HepG2 (cell line): ENCODE data around the gene MORC3. TPM values are rescaled to one million over a fixed set of nuclear protein-coding genes. Genes with fewer than 3 reads are reported as not detected.
"Not testable (repeated sequence)": the region's sequence is repeated elsewhere in the genome, so short reads cannot be mapped to it uniquely, and the experiment has no call there.

ENCODE experiments used
- ATAC-seq: fragments of 200-7000 bp; cut with Tn5 transposase; 3 replicates; pipeline ENCODE4 v1.9.1; 2020; ENCODE audit warnings: mild to moderate bottlenecking, moderate library complexity
- BruUV-seq: library from RNA; stranded (reverse); fragments of 400-500 nt; replicated peaks from 2 replicates; lab custom pipeline; 2021; lab: Mats Ljungman, UMichigan
- CTCF ChIA-PET: fragments of 300-600 bp; formaldehyde crosslinking; extraction: SDS; loops from one replicate; lab custom pipeline; 2021; ENCODE audit warnings: low total read pairs, inconsistent platforms, low intra/inter-chr PET ratio; lab: Yijun Ruan, JAX
- POLR2A ChIA-PET: fragments of 350-600 bp; sonication (Branson Sonifier 250); formaldehyde crosslinking; loops from one replicate; lab custom pipeline; 2020; ENCODE audit warnings: antibody characterized with exemption, inconsistent platforms; lab: Yijun Ruan, JAX
- DNase-seq: peaks from one replicate; pipeline ENCODE4 v3.0.0-alpha.2; 2015; ENCODE audit warnings: low spot score
- FAIRE-seq: peaks from 3 replicates; lab custom pipeline; 2011; peaks lifted over from hg19 to GRCh38; lab: Jason Lieb, UNC
- H2AFZ ChIP-seq: one replicate; pipeline ENCODE4 v1.6.1; 2011; ENCODE audit warnings: low read length, inconsistent platforms
- H3K27ac ChIP-seq: fragments of 300-600 bp; 3 replicates; pipeline ENCODE4 v1.8.0; 2011; ENCODE audit warnings: mixed run types, mild to moderate bottlenecking, mixed read lengths, low read length, inconsistent platforms; ENCODE audit not compliant: insufficient read depth; ENCODE audit errors: extremely low read length
- H3K27me3 ChIP-seq, 2 experiments: fragments of 200-600 bp in 1 of 2; 2 replicates in 1 of 2; 3 replicates in 1 of 2; pipeline versions ENCODE4 v1.6.0 to v1.8.0; 2011; ENCODE audit warnings: low read length in 2 of 2, mild to moderate bottlenecking in 2 of 2, moderate library complexity in 2 of 2, inconsistent platforms in 1 of 2; ENCODE audit not compliant: insufficient read depth in 2 of 2, control insufficient read depth in 1 of 2
- H3K36me3 ChIP-seq, 2 experiments: fragments of 200-600 bp in 1 of 2; replicated peaks in 1 of 2; 2 replicates in 1 of 2; 3 replicates in 1 of 2; pipeline versions ENCODE4 v1.5.1 to v1.8.0; 2011; ENCODE audit warnings: low read length in 2 of 2, inconsistent platforms in 1 of 2; ENCODE audit not compliant: insufficient read depth in 2 of 2, control insufficient read depth in 1 of 2
- H3K4me1 ChIP-seq: 2 replicates; pipeline ENCODE4 v1.5.1; 2012; ENCODE audit warnings: low read length, inconsistent platforms; ENCODE audit not compliant: insufficient read depth
- H3K4me2 ChIP-seq: 2 replicates; pipeline ENCODE4 v1.6.0; 2011; ENCODE audit warnings: low read depth, low read length, inconsistent platforms
- H3K4me3 ChIP-seq, 3 experiments: fragments of 200-600 bp in 1 of 3; sonication (generic), shearing (Covaris generic) in 1 of 3; replicated peaks in 1 of 3; 2 replicates each; pipeline ENCODE4 v1.5.1; 2011 to 2016; ENCODE audit warnings: low read length in 3 of 3, inconsistent platforms in 2 of 3, low read depth in 2 of 3, mild to moderate bottlenecking in 2 of 3, control low read depth in 1 of 3, mixed read lengths in 1 of 3; ENCODE audit not compliant: insufficient read depth in 1 of 3
- H3K79me2 ChIP-seq: one replicate; pipeline ENCODE4 v1.6.1; 2011; ENCODE audit warnings: low read length, inconsistent platforms; ENCODE audit not compliant: insufficient read depth
- H3K9ac ChIP-seq: 2 replicates; pipeline ENCODE4 v1.6.0; 2011; ENCODE audit warnings: mild to moderate bottlenecking, low read depth, low read length, inconsistent platforms; ENCODE audit not compliant: insufficient read depth
- H3K9me3 ChIP-seq: 2 replicates; pipeline ENCODE4 v1.5.1; 2012; ENCODE audit warnings: mild to moderate bottlenecking, low read length
- H4K20me1 ChIP-seq: 2 replicates; pipeline ENCODE4 v1.6.0; 2011; ENCODE audit warnings: inconsistent platforms, mild to moderate bottlenecking, low read length, moderate library complexity; ENCODE audit not compliant: insufficient read depth
- ZFP41 ChIP-seq: sonication (generic); formaldehyde crosslinking; IDR thresholded peaks from 2 replicates; pipeline ENCODE4 v1.4.0; 2020; ENCODE audit warnings: mild to moderate bottlenecking, missing genetic modification reagents, borderline replicate concordance
- WGBS: methylation state at CpG from one replicate; pipeline ENCODE4 v1.1.6; 2017; ENCODE audit warnings: low lambda C conversion rate; 5-methylcytosine and 5-hydroxymethylcytosine counted together
- in situ Hi-C: cut with HindIII; loops from 2 replicates; pipeline ENCODE4 v1.10.0; 2017; ENCODE audit warnings: low pct_unique_long_range_greater_than_20kb; ENCODE audit not compliant: extremely low pct_ligation_motif_present
- intact Hi-C: fragments of 100-400 bp; cut with micrococcal nuclease; formaldehyde crosslinking; loops from one replicate; pipeline ENCODE4 v1.10.0; 2022; ENCODE audit not compliant: unreplicated experiment
- polyA plus RNA-seq, 8 experiments: library from polyadenylated mRNA; depleted of rRNA in 3 of 8; stranded (reverse) in 7 of 8; unstranded in 1 of 8; fragments of >200 nt; fragmentation: Illumina TruSeq in 4 of 8; extraction: Trizol in 4 of 8; gene quantifications; 2 replicates each; pipeline versions ENCODE4 v1.2.1 to v1.2.3, GENCODE V29; 2011 to 2016; ENCODE audit warnings: low read depth in 4 of 8, missing spikeins in 1 of 8, mixed read lengths in 1 of 8; ENCODE audit not compliant: insufficient read depth in 1 of 8
- total RNA-seq, 5 experiments: library from RNA; depleted of rRNA; stranded (reverse); fragments of >200 nt; fragmentation: Illumina TruSeq; extraction: Trizol; gene quantifications; 2 replicates each; pipeline ENCODE4 v1.2.3, GENCODE V29; 2016; ENCODE audit warnings: low read depth in 1 of 5
- TF ChIP-seq, protein P1 (sequence below): sonication (generic); formaldehyde crosslinking; IDR thresholded peaks from 2 replicates; pipeline ENCODE4 v1.4.0; 2020; ENCODE audit warnings: missing genetic modification reagents

Gene MORC3
- total and polyA plus RNA-seq, 2 of the 13 experiments (the other 11 are each of a cell fraction or from before 2014, with no cell fraction given): 12.9 to 19.5 TPM

DNA sequence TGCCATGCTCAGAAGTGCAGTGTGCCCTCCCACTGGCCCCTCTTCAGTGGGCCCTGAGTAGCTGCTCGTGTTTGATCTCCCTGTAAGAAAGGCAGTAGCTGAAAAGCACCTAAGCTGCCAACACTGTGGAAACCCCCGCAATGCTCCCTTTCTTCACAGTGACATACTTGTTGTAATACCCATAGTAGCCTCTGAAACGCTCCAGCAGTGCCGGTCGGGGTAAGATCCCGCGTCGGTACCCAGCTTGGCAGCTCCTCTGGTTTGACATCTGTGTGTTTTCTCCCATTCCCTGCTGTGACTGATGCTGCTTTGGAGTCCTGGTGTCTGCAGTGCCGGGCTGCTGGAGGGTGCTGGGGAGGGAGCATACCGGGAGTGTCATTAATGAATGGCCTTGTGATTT is 68.8 kb downstream of the MORC3 start:
- no TSS peak for BruUV-seq
- intact Hi-C loops: loop anchor here (5.0 kb wide), 1 partner anchor 232 kb away; the partner anchor contains the start of gene DOP1B
- ATAC-seq (peak; percentile 23), FAIRE-seq (no peak), DNase-seq (no peak)
- Histone ChIP-seq H3K9me3 (no peaks in the 10 kb centered on the region), H3K4me2 (no peak overlapping the region), H3K27ac (no peak overlapping the region), H2AFZ (no peak overlapping the region), H4K20me1 (no peaks in the 10 kb centered on the region), H3K4me1 (peaks cover 29% of the 10 kb centered on the region), H3K36me3 (peaks cover 0 to 4% of the 10 kb centered on the region in 2 experiments; a peak in 1 of 5 replicates), H3K79me2 (no peaks in the 10 kb centered on the region), H3K27me3 (no peaks in the 10 kb centered on the region), H3K9ac (no peak overlapping the region), H3K4me3 (no peak overlapping the region)
- ChIA-PET POLR2A (no interaction called here), CTCF (no interaction called here)
- 93% methylated on average over 10 of the region's 10 CpGs for WGBS
- no peak for TF ChIP-seq ZFP41 (CRISPR knock-in tag)
- TF ChIP-seq, protein P1, sequence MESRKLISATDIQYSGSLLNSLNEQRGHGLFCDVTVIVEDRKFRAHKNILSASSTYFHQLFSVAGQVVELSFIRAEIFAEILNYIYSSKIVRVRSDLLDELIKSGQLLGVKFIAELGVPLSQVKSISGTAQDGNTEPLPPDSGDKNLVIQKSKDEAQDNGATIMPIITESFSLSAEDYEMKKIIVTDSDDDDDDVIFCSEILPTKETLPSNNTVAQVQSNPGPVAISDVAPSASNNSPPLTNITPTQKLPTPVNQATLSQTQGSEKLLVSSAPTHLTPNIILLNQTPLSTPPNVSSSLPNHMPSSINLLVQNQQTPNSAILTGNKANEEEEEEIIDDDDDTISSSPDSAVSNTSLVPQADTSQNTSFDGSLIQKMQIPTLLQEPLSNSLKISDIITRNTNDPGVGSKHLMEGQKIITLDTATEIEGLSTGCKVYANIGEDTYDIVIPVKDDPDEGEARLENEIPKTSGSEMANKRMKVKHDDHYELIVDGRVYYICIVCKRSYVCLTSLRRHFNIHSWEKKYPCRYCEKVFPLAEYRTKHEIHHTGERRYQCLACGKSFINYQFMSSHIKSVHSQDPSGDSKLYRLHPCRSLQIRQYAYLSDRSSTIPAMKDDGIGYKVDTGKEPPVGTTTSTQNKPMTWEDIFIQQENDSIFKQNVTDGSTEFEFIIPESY (CRISPR knock-in tag): peak; percentile 79; the same call in 1 of the 2 replicates
- TF ChIP-seq, all 625 proteins: peak for 1
- in situ Hi-C loops: no loop called here

DNA sequence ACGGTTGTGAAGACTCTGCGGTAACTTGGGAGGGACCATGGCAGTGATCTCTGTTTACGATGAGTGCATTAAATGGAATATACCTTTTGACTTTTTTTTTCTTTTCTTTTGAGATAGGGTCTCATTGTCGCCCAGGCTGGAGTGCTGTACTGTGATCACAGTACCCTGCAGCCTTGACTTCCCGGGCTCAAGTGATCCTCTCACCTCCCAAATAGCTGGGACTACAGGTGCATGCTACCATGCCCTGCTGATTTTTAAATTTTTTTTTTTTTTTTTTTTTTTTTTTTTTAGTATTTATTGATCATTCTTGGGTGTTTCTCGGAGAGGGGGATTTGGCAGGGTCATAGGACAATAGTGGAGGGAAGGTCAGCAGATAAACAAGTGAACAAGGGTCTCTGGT is 71.7 kb downstream of the MORC3 start:
- intact Hi-C loops, BruUV-seq, DNase-seq: not testable (repeated sequence)

More for the DNA sequence above, 71.7 kb downstream of the MORC3 start:
- H3K9me3 ChIP-seq, in situ Hi-C loops, FAIRE-seq, H3K4me3 ChIP-seq, H4K20me1 ChIP-seq, H3K4me2 ChIP-seq, ATAC-seq, CTCF ChIA-PET, H3K27me3 ChIP-seq, H3K9ac ChIP-seq, POLR2A ChIA-PET, H2AFZ ChIP-seq, H3K27ac ChIP-seq, H3K4me1 ChIP-seq, H3K79me2 ChIP-seq: not testable (repeated sequence)
- peaks cover 2 to 10% of the 10 kb centered on the region in 2 experiments; a peak in 3 of 5 replicates for H3K36me3 ChIP-seq
- WGBS: over 99% methylated on average over 6 of the region's 6 CpGs
